NB4 (cell line): Measurements from ENCODE around the gene HCRTR1.

ENCODE experiments used
- DNase-seq: peaks from one replicate; pipeline ENCODE4 v3.0.0; 2010; ENCODE audit warnings: low read depth
- H3K4me3 ChIP-seq: one replicate; pipeline ENCODE4 v1.5.1; 2011; ENCODE audit warnings: mild to moderate bottlenecking, low read depth, low read length, moderate library complexity
- MYC ChIP-seq: IDR thresholded peaks from 2 replicates; pipeline ENCODE4 v1.6.1; 2011; ENCODE audit warnings: low read depth, low read length
- POLR2A ChIP-seq: IDR thresholded peaks from 2 replicates; pipeline ENCODE4 v1.6.1; 2011; ENCODE audit warnings: mild to moderate bottlenecking; ENCODE audit not compliant: insufficient read length; ENCODE audit errors: extremely low read depth
- TF ChIP-seq, protein P1 (sequence below): IDR thresholded peaks from 2 replicates; pipeline ENCODE4 v1.6.1; 2011; ENCODE audit warnings: low read depth, low read length
- TF ChIP-seq, protein P2 (sequence below): IDR thresholded peaks from one replicate; pipeline ENCODE4 v1.5.1; 2012; ENCODE audit warnings: low read depth, low read length

The HCRTR1 gene

DNA sequence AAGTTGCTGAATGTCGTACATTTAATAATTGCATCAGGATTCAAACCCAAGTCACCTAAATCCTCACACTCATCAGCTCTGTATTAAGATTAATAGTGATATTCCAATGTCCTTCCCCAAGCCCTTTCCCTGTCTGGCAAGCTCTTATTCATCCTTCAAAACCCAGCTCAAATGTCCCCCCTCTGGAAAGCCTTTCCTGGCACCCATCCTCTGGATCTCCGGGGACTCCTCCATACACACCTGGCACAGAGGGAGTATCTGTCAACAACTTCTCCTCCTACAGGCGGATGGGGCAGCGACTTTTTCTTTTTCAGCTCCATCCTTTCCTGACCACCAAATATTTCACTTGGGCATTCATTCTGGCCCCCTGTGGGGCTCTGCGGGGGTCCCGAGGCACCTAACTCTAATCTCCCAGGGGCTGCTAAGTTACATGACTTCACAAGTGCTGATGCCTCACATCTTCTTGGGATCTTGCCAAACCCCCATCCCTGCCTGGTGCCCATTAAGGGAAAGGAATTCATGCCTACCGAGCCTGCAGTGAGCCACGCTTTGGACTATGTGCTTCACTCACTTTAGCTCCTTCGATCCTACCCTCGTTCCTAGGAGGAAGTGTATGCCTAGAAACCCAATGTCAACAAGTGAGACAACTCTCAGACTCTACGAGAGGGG is 25.9 kb upstream of the HCRTR1 start:
- TF ChIP-seq POLR2A (no peak), MYC (no peak)
- TF ChIP-seq, protein P1, sequence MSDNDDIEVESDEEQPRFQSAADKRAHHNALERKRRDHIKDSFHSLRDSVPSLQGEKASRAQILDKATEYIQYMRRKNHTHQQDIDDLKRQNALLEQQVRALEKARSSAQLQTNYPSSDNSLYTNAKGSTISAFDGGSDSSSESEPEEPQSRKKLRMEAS: no peak
- TF ChIP-seq, protein P2, sequence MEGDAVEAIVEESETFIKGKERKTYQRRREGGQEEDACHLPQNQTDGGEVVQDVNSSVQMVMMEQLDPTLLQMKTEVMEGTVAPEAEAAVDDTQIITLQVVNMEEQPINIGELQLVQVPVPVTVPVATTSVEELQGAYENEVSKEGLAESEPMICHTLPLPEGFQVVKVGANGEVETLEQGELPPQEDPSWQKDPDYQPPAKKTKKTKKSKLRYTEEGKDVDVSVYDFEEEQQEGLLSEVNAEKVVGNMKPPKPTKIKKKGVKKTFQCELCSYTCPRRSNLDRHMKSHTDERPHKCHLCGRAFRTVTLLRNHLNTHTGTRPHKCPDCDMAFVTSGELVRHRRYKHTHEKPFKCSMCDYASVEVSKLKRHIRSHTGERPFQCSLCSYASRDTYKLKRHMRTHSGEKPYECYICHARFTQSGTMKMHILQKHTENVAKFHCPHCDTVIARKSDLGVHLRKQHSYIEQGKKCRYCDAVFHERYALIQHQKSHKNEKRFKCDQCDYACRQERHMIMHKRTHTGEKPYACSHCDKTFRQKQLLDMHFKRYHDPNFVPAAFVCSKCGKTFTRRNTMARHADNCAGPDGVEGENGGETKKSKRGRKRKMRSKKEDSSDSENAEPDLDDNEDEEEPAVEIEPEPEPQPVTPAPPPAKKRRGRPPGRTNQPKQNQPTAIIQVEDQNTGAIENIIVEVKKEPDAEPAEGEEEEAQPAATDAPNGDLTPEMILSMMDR: no peak
- no peak overlapping the region for H3K4me3 ChIP-seq
- no peak for DNase-seq

DNA sequence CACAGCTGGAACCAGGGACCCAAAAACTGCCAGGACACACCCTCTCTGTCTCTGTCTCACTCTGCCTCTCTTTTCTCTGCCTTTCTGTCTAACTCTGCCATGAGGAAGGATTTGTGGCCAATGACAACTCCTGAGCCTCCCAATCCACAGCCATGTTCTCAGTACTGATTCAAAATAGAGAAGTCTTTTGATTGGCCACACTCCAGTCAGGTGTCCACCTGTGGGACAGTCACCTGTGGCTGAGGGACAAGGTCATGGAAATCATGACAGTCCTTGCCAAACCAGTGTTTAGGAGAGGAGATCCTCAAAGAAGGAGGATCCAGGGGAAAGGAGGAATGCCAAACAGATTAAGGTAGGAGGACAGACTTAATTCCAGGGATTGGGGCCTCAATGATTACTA is 25.4 kb upstream of the HCRTR1 start:
- no peak for DNase-seq
- TF ChIP-seq MYC: no peak
- TF ChIP-seq, protein P1: no peak
- TF ChIP-seq, protein P2: no peak
- TF ChIP-seq POLR2A: no peak
- no peak overlapping the region for H3K4me3 ChIP-seq

DNA sequence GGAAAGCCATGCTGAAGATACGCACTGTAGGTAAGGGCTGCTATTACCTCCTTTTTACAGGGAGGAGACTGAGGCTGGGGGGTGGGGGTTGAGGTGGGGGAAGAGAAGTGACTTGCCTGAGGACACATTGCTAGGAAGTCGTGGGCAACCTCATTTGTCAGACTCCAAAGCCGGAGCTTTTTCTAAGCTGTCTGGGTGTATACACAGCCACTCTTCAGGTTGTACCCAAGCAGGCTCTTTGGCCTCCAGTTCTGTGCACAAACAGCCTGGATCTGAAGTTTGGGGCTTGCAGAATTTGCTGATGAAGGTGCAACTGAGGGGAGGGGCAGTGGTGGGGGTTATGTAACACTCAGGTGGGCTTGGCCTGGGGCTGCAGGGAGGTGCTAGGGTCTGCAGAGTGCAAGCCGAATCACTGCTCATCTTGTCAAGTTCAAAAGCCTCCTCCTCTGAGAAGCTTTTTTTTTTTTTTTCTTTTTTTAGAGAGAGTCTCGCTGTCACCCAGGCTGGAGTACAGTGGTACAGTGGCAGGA is 24.3 kb upstream of the HCRTR1 start:
- TF ChIP-seq MYC: no peak
- TF ChIP-seq, protein P1: no peak
- no peak overlapping the region for H3K4me3 ChIP-seq
- DNase-seq: no peak

DNA sequence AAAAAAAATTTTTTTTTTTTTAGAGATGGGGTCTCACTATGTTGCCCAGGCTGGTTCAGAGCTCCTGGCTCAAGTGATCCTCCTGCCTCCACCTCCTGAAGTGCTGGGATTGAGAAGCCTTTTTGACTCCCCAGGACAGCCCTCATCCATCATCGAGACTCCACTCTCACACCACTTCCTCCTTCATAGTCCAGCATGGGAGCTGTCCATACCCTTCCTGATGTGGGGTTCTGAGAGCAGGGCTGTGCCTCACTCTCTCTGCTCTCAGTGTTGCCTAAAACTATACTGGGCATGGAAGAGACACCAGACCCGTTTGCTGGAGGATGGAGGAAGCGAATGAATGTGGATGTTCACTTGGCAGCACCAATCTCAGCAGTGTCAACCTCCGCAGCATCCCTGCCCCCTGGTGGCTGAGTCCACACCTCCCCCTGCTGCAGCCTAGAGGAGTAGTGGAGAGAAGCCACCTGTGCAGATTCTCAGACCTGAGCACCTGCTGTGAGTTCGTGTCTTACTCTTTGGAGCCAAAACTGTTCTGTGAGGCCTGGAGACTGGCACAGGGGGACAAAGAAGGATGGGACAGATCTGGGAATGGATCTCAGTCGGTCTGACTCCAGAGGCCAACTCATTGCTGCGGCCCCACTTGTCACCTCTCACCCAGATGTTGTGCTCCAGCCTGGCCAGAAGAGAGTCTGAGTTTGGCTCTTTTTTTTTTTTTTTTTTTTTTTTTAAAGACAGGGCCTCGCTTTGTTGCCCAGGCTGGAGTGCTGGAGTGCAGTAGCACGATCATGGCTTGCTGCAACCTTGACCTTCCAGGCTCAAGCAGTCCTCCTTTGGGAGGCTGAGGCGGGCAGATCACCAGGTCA is 23.5 kb upstream of the HCRTR1 start:
- H3K4me3 ChIP-seq: no peak overlapping the region
- peak; percentile 71 for DNase-seq
- TF ChIP-seq, protein P2: peak; percentile 92
- TF ChIP-seq, protein P1: no peak
- TF ChIP-seq MYC: no peak

DNA sequence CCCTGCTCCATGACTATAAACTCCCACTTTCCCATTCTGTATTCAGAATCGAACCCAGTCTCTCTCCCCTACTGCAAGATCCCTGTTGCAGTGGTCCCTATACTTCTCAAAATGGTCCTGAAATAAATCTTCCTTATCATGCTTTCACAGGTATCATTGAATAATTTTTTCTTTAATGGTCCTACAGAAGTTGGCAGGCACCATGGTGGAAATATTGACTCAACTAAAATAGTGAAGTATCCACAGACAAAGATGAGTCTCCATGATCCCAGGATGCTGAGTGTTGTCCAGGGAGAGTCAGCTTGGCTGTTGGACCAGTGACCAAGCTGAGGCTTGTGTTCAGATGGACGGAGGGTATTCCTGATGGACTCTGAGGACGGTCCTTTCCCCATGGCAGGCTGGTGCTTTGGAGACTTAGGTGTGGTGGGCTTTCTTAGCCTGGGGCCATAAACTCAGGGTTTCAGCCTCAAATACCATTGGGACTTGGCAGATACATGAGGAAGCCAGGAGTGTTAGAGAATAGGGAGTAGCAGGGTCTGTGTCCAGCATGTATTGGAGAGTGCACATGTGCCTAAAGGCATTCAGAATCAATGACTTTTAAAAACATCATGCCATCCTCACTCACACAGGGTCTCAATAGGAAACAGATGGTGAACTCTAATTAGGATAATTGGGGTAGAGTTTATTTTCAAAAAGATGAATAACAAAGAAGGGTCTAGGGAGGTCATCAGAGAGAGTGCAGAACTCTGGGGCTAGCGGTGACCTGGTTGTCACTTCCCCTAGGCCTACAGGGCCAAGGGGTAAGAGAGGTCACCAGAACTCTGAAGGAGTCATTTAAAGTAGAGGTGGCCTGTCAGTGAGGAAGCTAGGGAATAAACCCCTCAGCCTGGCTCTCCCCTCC is 21.4 kb upstream of the HCRTR1 start:
- TF ChIP-seq MYC: no peak
- no peak for TF ChIP-seq POLR2A
- TF ChIP-seq, protein P2: no peak
- TF ChIP-seq, protein P1: no peak
- H3K4me3 ChIP-seq: no peak overlapping the region
- no peak for DNase-seq
